Amniotic stem cell (primary cell): Measurements from ENCODE around the gene SMARCE1.

Source experiments
- DNase-seq: peaks from one replicate; lab custom pipeline; 2025; lab: John Stamatoyannopoulos, UW

The SMARCE1 gene

GRCh38 chr17:40645943-40646342, 1.7 kb downstream of the SMARCE1 start:
- no peak for DNase-seq

DNA sequence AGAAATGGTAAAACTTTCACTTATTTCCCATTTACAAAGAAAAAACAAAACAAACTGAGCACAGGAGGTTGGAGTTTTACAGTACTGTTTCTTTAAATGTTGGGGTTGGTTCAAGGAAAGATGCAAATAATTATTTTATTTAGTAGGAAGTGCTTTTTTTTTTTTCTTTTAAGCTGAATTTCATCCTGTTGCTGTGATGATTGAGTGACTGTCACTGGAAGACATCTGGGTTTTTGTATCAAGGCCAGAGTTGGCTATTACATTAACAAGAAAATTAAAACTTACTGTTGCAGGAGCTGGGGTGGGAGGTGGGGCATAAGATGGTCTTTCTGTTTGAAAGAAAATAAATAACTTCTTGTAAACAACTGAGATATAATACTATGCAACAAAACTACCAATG, 2.3 kb downstream of the SMARCE1 start:
- DNase-seq, result no peak

- no peak for DNase-seq
Measured at GRCh38 chr17:40637931-40638330, 9.7 kb downstream of the SMARCE1 start.

DNA sequence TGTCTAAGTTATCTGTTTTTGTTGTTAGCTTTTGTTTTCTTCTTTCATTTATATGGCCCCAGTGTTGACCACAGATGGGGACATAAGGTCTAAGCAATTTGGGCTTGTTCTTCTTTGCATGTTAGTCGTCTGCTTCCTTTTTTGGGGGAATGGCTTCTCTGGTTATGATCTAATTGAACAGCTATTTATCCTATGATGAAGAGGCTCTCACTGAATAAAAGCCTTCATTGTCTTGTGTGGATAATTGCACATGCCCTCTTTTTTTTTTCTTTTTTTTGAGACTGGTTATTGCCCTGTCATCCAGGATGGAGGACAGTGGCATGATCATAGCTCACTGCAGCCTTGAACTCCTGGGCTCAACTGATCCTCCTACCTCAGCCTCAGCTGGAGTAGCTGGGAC, 13.7 kb downstream of the SMARCE1 start:
- no peak for DNase-seq

DNA sequence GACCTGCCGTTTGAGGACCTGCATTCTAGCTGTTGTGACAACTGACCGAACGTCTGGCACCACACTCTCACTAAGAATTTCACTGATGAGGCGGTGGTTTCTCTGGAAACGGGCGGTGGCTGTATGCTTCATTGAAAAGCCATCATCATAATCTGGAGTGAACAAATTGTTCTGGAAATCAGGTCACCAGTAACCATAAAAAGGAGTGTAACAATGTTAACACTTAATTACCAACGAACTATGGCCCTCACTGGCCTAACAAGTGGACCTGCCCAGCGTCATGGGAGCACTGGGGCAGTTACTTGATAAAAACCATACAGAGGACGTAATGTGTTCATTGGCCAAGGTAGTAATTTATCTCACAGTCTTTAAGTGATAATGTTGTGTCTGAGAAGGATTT, 15.4 kb downstream of the SMARCE1 start:
- DNase-seq, result no peak

- no peak for DNase-seq
Measured at GRCh38 chr17:40629842-40630241, 17.8 kb downstream of the SMARCE1 start.

GRCh38 chr17:40625311-40625710, 22.3 kb downstream of the SMARCE1 start:
- DNase-seq, result no peak

DNA sequence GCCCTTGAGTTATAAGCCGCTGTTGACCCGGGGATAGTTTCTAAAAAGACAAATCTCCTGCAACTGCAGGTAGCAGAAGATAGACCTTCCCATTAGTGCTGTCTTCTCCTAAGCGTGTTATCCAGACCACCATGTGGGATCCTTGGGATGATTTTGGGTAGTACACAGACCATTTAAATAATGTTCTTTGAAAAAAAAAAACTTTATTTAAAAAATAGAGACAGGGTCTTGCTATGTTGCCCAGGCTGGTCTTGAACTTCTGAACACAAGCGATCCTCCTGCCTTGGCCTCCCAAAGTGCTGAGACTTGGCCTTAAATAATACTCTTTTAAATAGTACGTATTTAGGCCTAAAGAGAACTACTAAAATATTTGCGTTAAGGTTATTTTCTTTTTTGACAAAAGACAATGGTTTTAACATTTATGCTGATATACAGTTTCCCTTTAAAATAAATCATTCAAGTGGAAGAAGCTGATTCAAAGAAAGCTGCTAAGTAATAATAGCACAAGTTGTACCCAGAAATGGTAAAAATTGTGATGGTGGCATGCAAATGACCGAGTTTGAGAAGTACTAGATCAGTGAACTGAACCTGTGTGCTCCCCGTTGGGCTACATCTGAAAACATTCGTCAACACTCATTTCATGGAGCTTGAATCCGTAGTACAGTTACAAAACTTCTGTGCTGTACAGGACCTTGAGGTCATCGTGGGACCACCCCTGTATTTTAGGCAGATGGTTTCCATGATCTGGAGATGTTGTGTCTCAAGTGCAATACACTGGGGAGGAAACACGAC, 24.0 kb downstream of the SMARCE1 start:
- no peak for DNase-seq

DNA sequence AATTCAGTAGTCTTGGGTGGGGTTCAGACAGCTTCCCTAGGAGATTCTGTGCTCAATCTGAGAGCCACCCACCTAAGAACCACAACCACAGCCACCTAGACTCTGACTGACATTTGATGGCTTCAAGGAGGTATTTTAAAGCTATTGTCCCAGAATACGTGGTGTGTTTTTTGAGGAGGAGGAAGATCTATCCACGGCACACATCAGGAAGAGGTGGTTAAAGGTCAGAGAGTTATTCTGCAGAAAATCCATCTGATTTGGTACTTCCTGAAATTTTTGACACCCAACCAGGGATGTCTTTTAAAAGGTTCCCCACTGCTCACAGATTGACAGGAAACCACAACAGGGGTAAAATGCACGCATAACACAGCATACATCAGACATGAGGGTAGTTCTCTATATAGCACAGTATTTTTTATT, 25.1 kb downstream of the SMARCE1 start:
- DNase-seq, result no peak

DNA sequence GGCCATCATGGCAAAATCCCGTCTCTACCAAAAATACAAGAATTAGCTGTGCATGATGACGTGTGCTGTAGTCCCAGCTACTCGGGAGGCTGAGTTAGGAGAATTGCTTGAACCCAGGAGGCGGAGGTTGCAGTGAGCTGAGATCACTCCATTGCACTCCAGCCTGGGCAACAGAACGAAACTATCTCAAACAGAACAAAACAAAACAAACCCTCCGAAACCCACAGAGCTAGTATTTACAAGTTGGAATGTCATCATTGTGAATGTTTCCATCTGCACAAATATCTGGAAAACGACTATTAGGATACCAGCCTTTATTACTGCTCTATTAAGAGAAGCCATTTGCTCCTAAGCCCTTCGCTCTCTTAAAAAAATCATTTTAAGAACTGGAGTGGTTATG, 26.0 kb downstream of the SMARCE1 start:
- DNase-seq, result no peak

- DNase-seq, result no peak
Measured at GRCh38 chr17:40621019-40621418, 26.6 kb downstream of the SMARCE1 start.

- no peak for DNase-seq
Measured at GRCh38 chr17:40618754-40619625, 28.6 kb downstream of the SMARCE1 start.

GRCh38 chr17:40617678-40618240, 29.9 kb downstream of the SMARCE1 start:
- DNase-seq, result no peak

GRCh38 chr17:40616592-40616991, 31.0 kb downstream of the SMARCE1 start:
- no peak for DNase-seq

DNA sequence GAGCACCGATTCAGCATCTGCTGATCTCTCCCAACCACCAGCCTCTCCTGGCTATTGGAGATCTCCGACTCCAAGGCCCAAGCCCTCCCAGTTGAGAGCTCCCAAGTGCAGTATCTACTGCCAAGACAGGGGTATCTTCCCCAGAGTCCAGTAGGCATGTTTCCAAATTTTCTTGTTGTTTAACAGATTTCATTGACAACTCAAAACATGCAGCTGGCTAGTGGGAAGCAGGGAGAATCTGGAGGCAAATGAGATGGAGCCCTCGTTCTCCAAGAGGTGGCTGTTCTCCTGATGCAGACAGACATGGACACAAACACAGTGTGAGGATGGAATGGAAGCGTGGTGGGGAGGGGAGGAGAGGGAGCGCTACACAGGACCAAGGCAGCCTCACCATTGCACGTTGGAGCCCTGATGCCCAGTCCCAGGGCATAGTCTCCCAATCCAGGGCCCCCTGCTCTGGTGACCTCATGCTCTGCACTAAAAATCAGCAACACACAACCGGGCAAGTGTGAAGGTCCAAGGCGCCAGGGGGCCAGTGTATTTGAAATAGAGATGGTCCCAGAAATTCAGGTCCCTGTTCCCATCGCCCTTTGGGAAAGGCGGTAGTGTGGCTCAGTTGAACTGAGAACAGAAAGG, 31.7 kb downstream of the SMARCE1 start:
- no peak for DNase-seq

GRCh38 chr17:40615068-40615840, 32.4 kb downstream of the SMARCE1 start:
- DNase-seq, result no peak

GRCh38 chr17:40614431-40615067, 33.1 kb downstream of the SMARCE1 start:
- no peak for DNase-seq

DNA sequence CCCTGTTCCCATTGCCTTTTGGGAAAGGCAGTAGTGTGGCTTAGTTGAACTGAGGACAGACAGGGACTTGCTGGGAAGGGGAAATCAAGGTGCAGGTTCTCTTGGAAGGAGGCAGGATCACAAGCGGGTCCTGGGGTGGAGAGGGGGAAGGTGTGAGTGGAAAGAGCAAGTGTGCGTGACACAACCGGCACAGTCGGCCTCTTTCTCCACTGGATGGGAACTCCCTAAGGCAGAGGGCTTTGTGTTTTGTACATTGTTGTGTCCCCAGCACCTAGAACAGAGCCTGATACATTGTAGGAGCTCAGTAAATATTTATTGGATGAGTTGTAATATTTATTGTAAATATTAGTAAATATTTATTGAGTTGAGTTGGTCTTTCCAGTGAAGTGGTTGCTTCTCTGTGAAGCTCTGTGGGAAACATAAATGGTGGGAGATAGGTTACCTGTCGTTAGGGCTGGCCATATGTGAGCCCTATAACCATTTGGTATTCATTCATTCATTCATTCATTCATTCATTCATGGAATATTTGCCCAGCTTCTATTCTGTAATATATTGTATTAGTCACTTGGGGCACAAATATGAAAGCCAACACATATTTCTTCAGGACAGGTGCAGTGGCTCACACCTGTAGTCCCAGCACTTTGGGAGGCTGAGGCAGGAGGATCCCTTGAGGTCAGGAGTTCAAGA, 34.0 kb downstream of the SMARCE1 start:
- DNase-seq, result no peak

- DNase-seq, result no peak
Measured at GRCh38 chr17:40612599-40613244, 34.9 kb downstream of the SMARCE1 start.
